Peyer's patch (tissue), 4 donors: ENCODE results near the gene SNED1.

Experiments used
- CTCF ChIP-seq, 6 experiments: fragments of 450-650 bp in 4 of 6; fragments of 200-600 bp in 2 of 6; sonication (generic) in 1 of 6; IDR thresholded peaks; one replicate each; pipeline ENCODE4 v1.5.1; 2017 to 2019; ENCODE audit warnings: antibody characterized with exemption in 6 of 6, mild to moderate bottlenecking in 3 of 6, moderate library complexity in 1 of 6
- POLR2A ChIP-seq, 2 donors: fragments of 450-650 bp; IDR thresholded peaks; one replicate each; pipeline ENCODE4 v1.5.1; 2017; ENCODE audit warnings: antibody characterized with exemption in 2 of 2, mild to moderate bottlenecking in 2 of 2, moderate library complexity in 2 of 2

GRCh38 chr2:241033994-241034393, 35.6 kb downstream of the SNED1 start:
- TF ChIP-seq CTCF (IDR thresholded peaks at IDR 0.05) (no peak), POLR2A (IDR thresholded peaks at IDR 0.05) (no peak)
